Neural cell (in vitro differentiated cells): ENCODE measurements around the gene PLBD2.

Experiments
- CTCF ChIP-seq: fragments of 450-650 bp; IDR thresholded peaks from 2 replicates; pipeline ENCODE4 v1.5.1; 2014; ENCODE audit warnings: antibody characterized with exemption, mild to moderate bottlenecking, moderate library complexity; ENCODE audit not compliant: poor library complexity, severe bottlenecking
- EP300 ChIP-seq: fragments of 450-650 bp; conservative IDR thresholded peaks from 2 replicates; pipeline ENCODE4 v1.6.1; 2014; ENCODE audit warnings: antibody characterized with exemption, mild to moderate bottlenecking, moderate library complexity; ENCODE audit not compliant: poor library complexity, severe bottlenecking

GRCh38 chr12:113325916-113326315, 32.5 kb upstream of the PLBD2 start:
- TF ChIP-seq CTCF (no peak), EP300 (no peak)
